OCI-LY7 (cell line): ENCODE measurements around the gene C4orf50.

Source experiments
- CTCF ChIP-seq: fragments of 200-600 bp; sonication (generic); conservative IDR thresholded peaks from 2 replicates; pipeline ENCODE4 v1.5.1; 2014; ENCODE audit warnings: mild to moderate bottlenecking, antibody characterized with exemption, low read length, moderate library complexity, mixed read lengths
- EZH2phosphoT487 ChIP-seq: fragments of 200-600 bp; sonication (generic); IDR thresholded peaks from 2 replicates; pipeline ENCODE4 v1.6.1; 2018; ENCODE audit warnings: low read depth, borderline replicate concordance, mild to moderate bottlenecking, mixed run types, antibody characterized with exemption, low read length, moderate library complexity, mixed read lengths

GRCh38 chr4:5887011-5887360 is 131.2 kb downstream of the C4orf50 start:
- TF ChIP-seq CTCF (no peak), EZH2phosphoT487 (no peak)
